Measurements from ENCODE around the gene KDM5B.

KDM5B gene

DNA sequence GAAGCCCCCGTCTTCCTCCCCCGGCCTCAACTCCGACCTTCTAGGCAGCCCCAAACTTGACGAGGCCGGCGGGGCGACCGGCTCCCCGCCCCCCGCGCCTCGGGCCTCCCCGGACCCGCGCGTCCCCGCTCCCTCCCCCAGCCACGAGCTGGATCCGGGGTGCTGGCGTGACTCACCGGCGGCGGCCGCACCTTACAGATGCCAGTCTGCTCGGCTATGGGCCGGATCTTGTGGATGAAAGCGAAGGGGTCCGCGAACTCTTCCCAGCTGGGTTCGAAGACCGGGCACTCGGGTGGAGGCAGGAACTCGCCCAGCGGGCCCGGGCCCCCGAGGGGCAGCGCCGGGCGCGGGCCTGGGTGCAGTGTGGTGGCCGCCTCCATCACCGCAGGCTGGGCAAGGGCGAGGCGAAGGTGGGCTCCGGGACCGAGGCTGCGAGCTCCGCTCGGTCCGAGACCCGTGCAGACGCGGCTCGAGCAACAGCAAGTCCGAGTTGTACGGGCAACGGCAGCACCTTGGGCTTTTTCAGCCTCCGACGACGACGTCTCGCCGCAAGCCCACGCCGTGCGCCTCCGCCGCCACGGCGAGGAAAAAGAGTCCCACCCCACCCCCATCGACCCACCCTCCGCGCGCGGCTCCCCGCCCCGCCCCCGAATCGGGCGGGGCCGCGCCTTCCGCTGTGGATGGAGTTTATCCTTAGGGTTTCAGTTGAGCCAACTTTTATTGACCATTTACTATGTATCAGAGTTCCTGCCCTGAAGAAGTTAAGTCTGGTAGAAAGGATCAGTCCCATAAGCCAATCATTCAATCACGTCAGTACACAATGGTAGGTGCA lies at the start of gene KDM5B (continued):
- TF ChIP-seq ZNF423 (tag by site-specific recombination; IDR thresholded peaks at IDR 0.05) (0 out of 2 replicates have a peak, but pooled peaks have one; percentile 61), PRDM1 (tag by site-specific recombination; IDR thresholded peaks at IDR 0.05) (no peak), ZNF623 (tag by site-specific recombination; IDR thresholded peaks at IDR 0.05) (no peak), FEZF1 (tag by site-specific recombination; IDR thresholded peaks at IDR 0.05) (peak; percentile 45; the same call in 1 of the 2 replicates), ZNF292 (tag by site-specific recombination; IDR thresholded peaks at IDR 0.05; ENCODE audit: borderline replicate concordance, low read depth) (no peak), ZNF514 (tag by site-specific recombination; IDR thresholded peaks at IDR 0.05) (no peak), ZNF138 (tag by site-specific recombination; IDR thresholded peaks at IDR 0.05; ENCODE audit: borderline replicate concordance) (no peak), RBAK (tag by site-specific recombination; IDR thresholded peaks at IDR 0.05) (no peak), ZNF133 (tag by site-specific recombination; IDR thresholded peaks at IDR 0.05) (no peak), ZNF670 (tag by site-specific recombination; IDR thresholded peaks at IDR 0.05; ENCODE audit: low read depth) (no peak), ZNF626 (tag by site-specific recombination; IDR thresholded peaks at IDR 0.05) (no peak), ZBTB17 (tag by site-specific recombination; IDR thresholded peaks at IDR 0.05) (no peak; the same call in none of the 2 replicates), ZFP69B (tag by site-specific recombination; IDR thresholded peaks at IDR 0.05) (0 out of 2 replicates have a peak, but pooled peaks have one; percentile 18), ZNF341 (tag by site-specific recombination; IDR thresholded peaks at IDR 0.05; ENCODE audit: low read depth) (0 out of 2 replicates have a peak, but pooled peaks have one; percentile 26), ZFP3 (tag by site-specific recombination; IDR thresholded peaks at IDR 0.05; ENCODE audit: low read depth) (no peak), ZNF19 (tag by site-specific recombination; IDR thresholded peaks at IDR 0.05; ENCODE audit: low read depth) (no peak), ZNF571 (tag by site-specific recombination; IDR thresholded peaks at IDR 0.05) (no peak), SCRT2 (tag by site-specific recombination; IDR thresholded peaks at IDR 0.05) (peak; percentile 74), TCF7L2 (IDR thresholded peaks at IDR 0.05; ENCODE audit: borderline replicate concordance, low read depth, low read length) (no peak), ZNF529 (tag by site-specific recombination; IDR thresholded peaks at IDR 0.05; ENCODE audit: insufficient replicate concordance) (no peak), ZNF174 (tag by site-specific recombination; IDR thresholded peaks at IDR 0.05) (no peak), ZNF549 (tag by site-specific recombination; IDR thresholded peaks at IDR 0.05) (no peak), GLIS1 (tag by site-specific recombination; IDR thresholded peaks at IDR 0.05) (peak; percentile 40), MZF1 (tag by site-specific recombination; IDR thresholded peaks at IDR 0.05; ENCODE audit: borderline replicate concordance) (no peak), HOXC10 (CRISPR knock-in tag; IDR thresholded peaks at IDR 0.05) (peak; percentile 66; the same call in 1 of the 2 replicates), ZNF473 (tag by site-specific recombination; IDR thresholded peaks at IDR 0.05) (no peak), REPIN1 (tag by site-specific recombination; IDR thresholded peaks at IDR 0.05; ENCODE audit: low read depth) (no peak; the same call in 1 of the 2 replicates), ZNF132 (tag by site-specific recombination; IDR thresholded peaks at IDR 0.05; ENCODE audit: borderline replicate concordance) (no peak)
- TF ChIP-seq, protein P1, sequence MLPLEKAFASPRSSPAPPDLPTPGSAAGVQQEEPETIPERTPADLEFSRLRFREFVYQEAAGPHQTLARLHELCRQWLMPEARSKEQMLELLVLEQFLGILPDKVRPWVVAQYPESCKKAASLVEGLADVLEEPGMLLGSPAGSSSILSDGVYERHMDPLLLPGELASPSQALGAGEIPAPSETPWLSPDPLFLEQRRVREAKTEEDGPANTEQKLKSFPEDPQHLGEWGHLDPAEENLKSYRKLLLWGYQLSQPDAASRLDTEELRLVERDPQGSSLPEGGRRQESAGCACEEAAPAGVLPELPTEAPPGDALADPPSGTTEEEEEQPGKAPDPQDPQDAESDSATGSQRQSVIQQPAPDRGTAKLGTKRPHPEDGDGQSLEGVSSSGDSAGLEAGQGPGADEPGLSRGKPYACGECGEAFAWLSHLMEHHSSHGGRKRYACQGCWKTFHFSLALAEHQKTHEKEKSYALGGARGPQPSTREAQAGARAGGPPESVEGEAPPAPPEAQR (tag by site-specific recombination; IDR thresholded peaks at IDR 0.05) = 0 out of 2 replicates have a peak, but pooled peaks have one; percentile 16
- TF ChIP-seq, protein P2, sequence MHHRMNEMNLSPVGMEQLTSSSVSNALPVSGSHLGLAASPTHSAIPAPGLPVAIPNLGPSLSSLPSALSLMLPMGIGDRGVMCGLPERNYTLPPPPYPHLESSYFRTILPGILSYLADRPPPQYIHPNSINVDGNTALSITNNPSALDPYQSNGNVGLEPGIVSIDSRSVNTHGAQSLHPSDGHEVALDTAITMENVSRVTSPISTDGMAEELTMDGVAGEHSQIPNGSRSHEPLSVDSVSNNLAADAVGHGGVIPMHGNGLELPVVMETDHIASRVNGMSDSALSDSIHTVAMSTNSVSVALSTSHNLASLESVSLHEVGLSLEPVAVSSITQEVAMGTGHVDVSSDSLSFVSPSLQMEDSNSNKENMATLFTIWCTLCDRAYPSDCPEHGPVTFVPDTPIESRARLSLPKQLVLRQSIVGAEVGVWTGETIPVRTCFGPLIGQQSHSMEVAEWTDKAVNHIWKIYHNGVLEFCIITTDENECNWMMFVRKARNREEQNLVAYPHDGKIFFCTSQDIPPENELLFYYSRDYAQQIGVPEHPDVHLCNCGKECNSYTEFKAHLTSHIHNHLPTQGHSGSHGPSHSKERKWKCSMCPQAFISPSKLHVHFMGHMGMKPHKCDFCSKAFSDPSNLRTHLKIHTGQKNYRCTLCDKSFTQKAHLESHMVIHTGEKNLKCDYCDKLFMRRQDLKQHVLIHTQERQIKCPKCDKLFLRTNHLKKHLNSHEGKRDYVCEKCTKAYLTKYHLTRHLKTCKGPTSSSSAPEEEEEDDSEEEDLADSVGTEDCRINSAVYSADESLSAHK (tag by site-specific recombination; IDR thresholded peaks at IDR 0.05) = no peak
- TF ChIP-seq, protein P3, sequence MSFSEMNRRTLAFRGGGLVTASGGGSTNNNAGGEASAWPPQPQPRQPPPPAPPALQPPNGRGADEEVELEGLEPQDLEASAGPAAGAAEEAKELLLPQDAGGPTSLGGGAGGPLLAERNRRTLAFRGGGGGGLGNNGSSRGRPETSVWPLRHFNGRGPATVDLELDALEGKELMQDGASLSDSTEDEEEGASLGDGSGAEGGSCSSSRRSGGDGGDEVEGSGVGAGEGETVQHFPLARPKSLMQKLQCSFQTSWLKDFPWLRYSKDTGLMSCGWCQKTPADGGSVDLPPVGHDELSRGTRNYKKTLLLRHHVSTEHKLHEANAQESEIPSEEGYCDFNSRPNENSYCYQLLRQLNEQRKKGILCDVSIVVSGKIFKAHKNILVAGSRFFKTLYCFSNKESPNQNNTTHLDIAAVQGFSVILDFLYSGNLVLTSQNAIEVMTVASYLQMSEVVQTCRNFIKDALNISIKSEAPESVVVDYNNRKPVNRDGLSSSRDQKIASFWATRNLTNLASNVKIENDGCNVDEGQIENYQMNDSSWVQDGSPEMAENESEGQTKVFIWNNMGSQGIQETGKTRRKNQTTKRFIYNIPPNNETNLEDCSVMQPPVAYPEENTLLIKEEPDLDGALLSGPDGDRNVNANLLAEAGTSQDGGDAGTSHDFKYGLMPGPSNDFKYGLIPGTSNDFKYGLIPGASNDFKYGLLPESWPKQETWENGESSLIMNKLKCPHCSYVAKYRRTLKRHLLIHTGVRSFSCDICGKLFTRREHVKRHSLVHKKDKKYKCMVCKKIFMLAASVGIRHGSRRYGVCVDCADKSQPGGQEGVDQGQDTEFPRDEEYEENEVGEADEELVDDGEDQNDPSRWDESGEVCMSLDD (tag by site-specific recombination; IDR thresholded peaks at IDR 0.05) = no peak; the same call in none of the 2 replicates
- TF ChIP-seq, protein P4, sequence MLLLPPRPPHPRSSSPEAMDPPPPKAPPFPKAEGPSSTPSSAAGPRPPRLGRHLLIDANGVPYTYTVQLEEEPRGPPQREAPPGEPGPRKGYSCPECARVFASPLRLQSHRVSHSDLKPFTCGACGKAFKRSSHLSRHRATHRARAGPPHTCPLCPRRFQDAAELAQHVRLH (tag by site-specific recombination; IDR thresholded peaks at IDR 0.05) = peak; percentile 59; the same call in 1 of the 2 replicates
- TF ChIP-seq, protein P5, sequence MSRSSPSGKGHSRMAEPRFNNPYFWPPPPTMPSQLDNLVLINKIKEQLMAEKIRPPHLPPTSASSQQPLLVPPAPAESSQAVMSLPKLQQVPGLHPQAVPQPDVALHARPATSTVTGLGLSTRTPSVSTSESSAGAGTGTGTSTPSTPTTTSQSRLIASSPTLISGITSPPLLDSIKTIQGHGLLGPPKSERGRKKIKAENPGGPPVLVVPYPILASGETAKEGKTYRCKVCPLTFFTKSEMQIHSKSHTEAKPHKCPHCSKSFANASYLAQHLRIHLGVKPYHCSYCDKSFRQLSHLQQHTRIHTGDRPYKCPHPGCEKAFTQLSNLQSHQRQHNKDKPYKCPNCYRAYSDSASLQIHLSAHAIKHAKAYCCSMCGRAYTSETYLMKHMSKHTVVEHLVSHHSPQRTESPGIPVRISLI (tag by site-specific recombination; IDR thresholded peaks at IDR 0.05) = no peak

Measured in HEK293 (cell line).